GM18909 (cell line): Measurements from ENCODE around the gene PDLIM4.

Experiments used
- ATAC-seq: cut with Tn5 transposase; IDR thresholded peaks from one replicate; pipeline ENCODE4 v1.9.1; 2021; ENCODE audit warnings: mild to moderate bottlenecking; ENCODE audit not compliant: unreplicated experiment, poor library complexity

PDLIM4 gene

GRCh38 chr5:132299917-132300316 lies 42.4 kb downstream of the PDLIM4 start:
- no peak for ATAC-seq

GRCh38 chr5:132300577-132301343 lies 43.3 kb downstream of the PDLIM4 start:
- no peak for ATAC-seq

GRCh38 chr5:132301344-132302271 lies 44.1 kb downstream of the PDLIM4 start:
- no peak for ATAC-seq

- no peak for ATAC-seq
These were observed 44.9 kb downstream of the PDLIM4 start for GRCh38 chr5:132302413-132302812.

GRCh38 chr5:132303589-132303988 lies 46.1 kb downstream of the PDLIM4 start:
- ATAC-seq: no peak

- no peak for ATAC-seq
These were observed 47.9 kb downstream of the PDLIM4 start for GRCh38 chr5:132305420-132305819.

GRCh38 chr5:132308701-132309100 lies 51.2 kb downstream of the PDLIM4 start:
- ATAC-seq: no peak

GRCh38 chr5:132309679-132310078 lies 52.2 kb downstream of the PDLIM4 start:
- ATAC-seq: no peak

- no peak for ATAC-seq
These were observed 52.8 kb downstream of the PDLIM4 start for GRCh38 chr5:132310141-132310834.

GRCh38 chr5:132313366-132313765 lies 55.9 kb downstream of the PDLIM4 start:
- ATAC-seq: no peak

- ATAC-seq: no peak
These were observed 56.5 kb downstream of the PDLIM4 start for GRCh38 chr5:132313961-132314432.

- ATAC-seq: no peak
These were observed 58.1 kb downstream of the PDLIM4 start for GRCh38 chr5:132315529-132316067.

- ATAC-seq: no peak
These were observed 62.5 kb downstream of the PDLIM4 start for GRCh38 chr5:132319975-132320374.

GRCh38 chr5:132321109-132321721 lies 63.7 kb downstream of the PDLIM4 start:
- no peak for ATAC-seq

GRCh38 chr5:132322266-132322665 lies 64.8 kb downstream of the PDLIM4 start:
- ATAC-seq: no peak
